ENCODE measurements around the gene SART3. TPM values are rescaled to one million over a fixed set of nuclear protein-coding genes. Genes with fewer than 3 reads are reported as not detected.
"Not testable (repeated sequence)": the region's sequence is repeated elsewhere in the genome, so short reads cannot be mapped to it uniquely, and the experiment has no call there.

SART3 gene
- total RNA-seq, 1 donor from 2014 or later, result 79.0 TPM

DNA sequence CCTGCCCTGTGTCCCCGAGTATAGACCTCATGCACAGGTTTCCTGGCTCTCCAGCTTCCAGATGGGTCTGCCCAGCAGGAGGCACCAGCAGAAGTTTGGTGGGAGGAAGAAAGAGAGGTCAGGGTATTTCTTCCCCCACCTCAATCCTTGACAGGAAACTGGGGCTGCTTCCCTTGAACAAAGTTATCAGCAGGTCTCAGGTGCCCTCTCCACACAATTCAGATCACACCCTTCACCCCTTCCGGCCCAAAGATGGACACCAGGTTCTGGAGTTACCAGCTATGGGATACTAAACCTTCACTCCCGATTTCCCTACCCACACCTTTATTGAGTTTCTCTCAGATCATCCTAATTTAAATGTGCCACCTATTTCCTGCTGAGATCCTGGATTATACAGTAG is 1.2 kb downstream of the SART3 start:
- peaks cover 43% of the 10 kb centered on the region for H3K4me1 Mint-ChIP-seq
- peaks cover 6% of the 10 kb centered on the region for H3K36me3 ChIP-seq
- H3K4me3 Mint-ChIP-seq, result peak overlapping the region; percentile 100
- H3K27ac Mint-ChIP-seq, result no peak overlapping the region
- H3K9me3 ChIP-seq (ENCODE audit: low read depth), result no peaks in the 10 kb centered on the region
- peak overlapping the region; percentile 84 for H3K4me2 ChIP-seq
- H2AFZ ChIP-seq (replicated peaks), result no peak overlapping the region
- H3K27me3 Mint-ChIP-seq (ENCODE audit: insufficient read depth, low read depth), result peaks cover 7% of the 10 kb centered on the region
- H3K4me1 ChIP-seq, result peaks cover 6% of the 10 kb centered on the region
- H4K20me1 ChIP-seq (ENCODE audit: low read depth), result peaks cover 53% of the 10 kb centered on the region
- peaks cover 84% of the 10 kb centered on the region for H3K79me2 ChIP-seq (ENCODE audit: low read depth)
- peak overlapping the region; percentile 91 for H3K9ac ChIP-seq
- no peaks in the 10 kb centered on the region for H3K27me3 ChIP-seq
- H3F3A ChIP-seq (ENCODE audit: low read depth), result peaks cover 15% of the 10 kb centered on the region
- H3K36me3 Mint-ChIP-seq, result peaks cover 4% of the 10 kb centered on the region
- H3K9me3 Mint-ChIP-seq, result no peaks in the 10 kb centered on the region
- H3K27ac ChIP-seq, result no peak overlapping the region
- DNase-seq (ENCODE audit: low spot score), result no peak
- peak overlapping the region; percentile 67 for H3K4me3 ChIP-seq
- TF ChIP-seq, protein P1, sequence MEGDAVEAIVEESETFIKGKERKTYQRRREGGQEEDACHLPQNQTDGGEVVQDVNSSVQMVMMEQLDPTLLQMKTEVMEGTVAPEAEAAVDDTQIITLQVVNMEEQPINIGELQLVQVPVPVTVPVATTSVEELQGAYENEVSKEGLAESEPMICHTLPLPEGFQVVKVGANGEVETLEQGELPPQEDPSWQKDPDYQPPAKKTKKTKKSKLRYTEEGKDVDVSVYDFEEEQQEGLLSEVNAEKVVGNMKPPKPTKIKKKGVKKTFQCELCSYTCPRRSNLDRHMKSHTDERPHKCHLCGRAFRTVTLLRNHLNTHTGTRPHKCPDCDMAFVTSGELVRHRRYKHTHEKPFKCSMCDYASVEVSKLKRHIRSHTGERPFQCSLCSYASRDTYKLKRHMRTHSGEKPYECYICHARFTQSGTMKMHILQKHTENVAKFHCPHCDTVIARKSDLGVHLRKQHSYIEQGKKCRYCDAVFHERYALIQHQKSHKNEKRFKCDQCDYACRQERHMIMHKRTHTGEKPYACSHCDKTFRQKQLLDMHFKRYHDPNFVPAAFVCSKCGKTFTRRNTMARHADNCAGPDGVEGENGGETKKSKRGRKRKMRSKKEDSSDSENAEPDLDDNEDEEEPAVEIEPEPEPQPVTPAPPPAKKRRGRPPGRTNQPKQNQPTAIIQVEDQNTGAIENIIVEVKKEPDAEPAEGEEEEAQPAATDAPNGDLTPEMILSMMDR (IDR thresholded peaks at IDR 0.05), result no peak
- TF ChIP-seq EZH2phosphoT487 (IDR thresholded peaks at IDR 0.05), result no peak
- TF ChIP-seq EZH2 (IDR thresholded peaks at IDR 0.05), result no peak

DNA sequence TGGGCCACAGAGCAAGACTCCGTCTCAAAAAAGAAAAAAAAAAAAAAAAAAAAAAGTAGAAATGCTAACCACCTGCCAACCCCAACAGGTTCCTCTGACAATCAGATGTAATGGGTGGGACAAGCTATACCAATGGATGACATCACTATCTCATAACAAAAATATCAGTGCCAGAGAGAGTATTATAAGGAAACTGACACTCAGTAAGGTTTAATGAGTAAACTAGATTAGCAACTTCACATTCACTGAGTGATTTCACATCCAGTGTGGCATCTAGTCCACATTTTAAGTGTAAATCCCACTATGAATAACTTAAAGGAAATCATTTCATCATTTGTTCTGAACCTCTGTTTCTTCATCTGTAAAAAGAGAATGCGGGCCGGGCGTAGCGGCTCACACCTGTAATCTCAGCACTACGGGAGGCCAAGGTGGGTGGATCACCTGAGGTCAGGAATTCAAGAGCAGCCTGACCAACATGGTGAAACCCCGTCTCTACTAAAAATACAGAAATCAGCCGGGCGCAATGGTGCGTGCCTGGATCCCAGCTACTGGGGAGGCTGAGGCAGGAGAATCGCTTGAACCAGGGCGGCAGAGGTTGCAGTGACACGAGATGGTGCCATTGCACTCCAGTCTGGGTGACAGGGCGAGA is 1.8 kb downstream of the SART3 start:
- Histone ChIP-seq H3K4me3 (no peak overlapping the region), H3K79me2 (ENCODE audit: low read depth) (peaks cover 86% of the 10 kb centered on the region), H3K36me3 (peaks cover 1% of the 10 kb centered on the region), H2AFZ (replicated peaks) (no peak overlapping the region), H3K27ac (no peak overlapping the region), H4K20me1 (ENCODE audit: low read depth) (peaks cover 59% of the 10 kb centered on the region), H3K27me3 (no peaks in the 10 kb centered on the region), H3K9ac (no peak overlapping the region), H3K4me1 (peaks cover 7% of the 10 kb centered on the region), H3K4me2 (peak overlapping the region; percentile 29), H3K9me3 (ENCODE audit: low read depth) (no peaks in the 10 kb centered on the region), H3F3A (ENCODE audit: low read depth) (peaks cover 18% of the 10 kb centered on the region)
- H3K36me3 Mint-ChIP-seq, result peaks cover 4% of the 10 kb centered on the region
- peaks cover 43% of the 10 kb centered on the region for H3K4me1 Mint-ChIP-seq
- TF ChIP-seq, protein P1 (IDR thresholded peaks at IDR 0.05), result no peak
- TF ChIP-seq EZH2 (IDR thresholded peaks at IDR 0.05) (no peak), EZH2phosphoT487 (IDR thresholded peaks at IDR 0.05) (no peak)
- peak overlapping the region; percentile 79 for H3K4me3 Mint-ChIP-seq
- no peaks in the 10 kb centered on the region for H3K9me3 Mint-ChIP-seq
- H3K27me3 Mint-ChIP-seq (ENCODE audit: insufficient read depth, low read depth), result peaks cover 7% of the 10 kb centered on the region
- no peak overlapping the region for H3K27ac Mint-ChIP-seq
- no peak for DNase-seq (ENCODE audit: low spot score)

DNA sequence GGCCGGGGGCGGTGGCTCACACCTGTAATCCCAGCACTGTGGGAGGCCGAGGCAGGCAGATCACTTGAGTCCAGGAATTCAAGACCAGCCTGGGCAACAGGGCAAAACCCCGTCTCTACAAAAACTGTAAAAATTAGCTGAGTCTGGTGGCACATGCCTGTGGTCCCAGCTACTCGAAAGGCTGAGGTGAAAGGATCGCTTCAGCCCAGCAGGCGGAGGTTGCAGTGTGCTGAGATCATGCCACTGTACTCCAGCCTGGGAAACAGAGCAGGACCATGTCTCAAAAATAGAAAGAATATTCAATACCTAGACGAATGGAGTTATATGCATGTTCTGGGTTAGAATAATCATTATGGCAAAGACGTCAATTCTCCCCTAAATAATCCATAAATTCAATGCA is 5.6 kb downstream of the SART3 start:
- H3K27ac ChIP-seq; H3K9me3 Mint-ChIP-seq; H3K36me3 ChIP-seq; H2AFZ ChIP-seq (replicated peaks); H3K27ac Mint-ChIP-seq; DNase-seq (ENCODE audit: low spot score); H3K36me3 Mint-ChIP-seq; H3K27me3 ChIP-seq; H3K9ac ChIP-seq; H3K9me3 ChIP-seq (ENCODE audit: low read depth); H3K27me3 Mint-ChIP-seq (ENCODE audit: insufficient read depth, low read depth); H3K4me3 Mint-ChIP-seq; H3K4me2 ChIP-seq; H3K4me3 ChIP-seq: not testable (repeated sequence)
- H3K4me1 Mint-ChIP-seq, result peaks cover 33% of the 10 kb centered on the region
- H3F3A ChIP-seq (ENCODE audit: low read depth), result peaks cover 11% of the 10 kb centered on the region
- H4K20me1 ChIP-seq (ENCODE audit: low read depth), result peaks cover 84% of the 10 kb centered on the region
- H3K4me1 ChIP-seq, result peaks cover 12% of the 10 kb centered on the region
- H3K79me2 ChIP-seq (ENCODE audit: low read depth), result peaks cover 100% of the 10 kb centered on the region

DNA sequence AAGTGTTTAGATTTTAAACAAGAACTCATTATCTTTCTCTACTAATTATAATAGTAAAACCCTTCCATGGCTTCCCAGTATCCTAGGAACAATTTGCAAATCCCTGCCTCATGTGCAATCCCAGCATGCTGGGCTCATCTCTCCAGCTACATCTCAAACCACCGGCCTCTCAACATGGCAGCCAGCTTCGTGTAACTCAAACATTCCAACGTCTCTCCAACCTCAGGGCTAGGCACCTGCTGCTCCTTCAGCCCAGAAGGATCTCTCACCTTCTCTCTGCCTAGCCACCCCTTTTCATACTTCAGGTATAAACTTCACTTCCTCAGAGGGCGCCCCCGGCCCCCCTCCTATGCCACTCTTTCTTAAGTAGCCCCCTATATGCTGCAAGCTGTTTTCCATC is 7.2 kb downstream of the SART3 start:
- no peaks in the 10 kb centered on the region for H3K9me3 Mint-ChIP-seq
- no peak overlapping the region for H3K4me3 ChIP-seq
- H3K9ac ChIP-seq, result no peak overlapping the region
- no peaks in the 10 kb centered on the region for H3K9me3 ChIP-seq (ENCODE audit: low read depth)
- H3K4me2 ChIP-seq, result peak overlapping the region; percentile 14
- H3K27ac ChIP-seq, result no peak overlapping the region
- peaks cover 20% of the 10 kb centered on the region for H3K4me1 Mint-ChIP-seq
- H3K27me3 ChIP-seq, result no peaks in the 10 kb centered on the region
- H3F3A ChIP-seq (ENCODE audit: low read depth), result peaks cover 11% of the 10 kb centered on the region
- TF ChIP-seq EZH2 (IDR thresholded peaks at IDR 0.05) (no peak), EZH2phosphoT487 (IDR thresholded peaks at IDR 0.05) (no peak)
- TF ChIP-seq, protein P1 (IDR thresholded peaks at IDR 0.05), result no peak
- peaks cover 100% of the 10 kb centered on the region for H3K79me2 ChIP-seq (ENCODE audit: low read depth)
- H3K27ac Mint-ChIP-seq, result no peak overlapping the region
- H3K36me3 ChIP-seq, result no peaks in the 10 kb centered on the region
- H4K20me1 ChIP-seq (ENCODE audit: low read depth), result peaks cover 83% of the 10 kb centered on the region
- H3K36me3 Mint-ChIP-seq, result peaks cover 2% of the 10 kb centered on the region
- no peaks in the 10 kb centered on the region for H3K27me3 Mint-ChIP-seq (ENCODE audit: insufficient read depth, low read depth)
- H3K4me1 ChIP-seq, result peaks cover 7% of the 10 kb centered on the region
- H2AFZ ChIP-seq (replicated peaks), result no peak overlapping the region
- H3K4me3 Mint-ChIP-seq, result no peak overlapping the region
- no peak for DNase-seq (ENCODE audit: low spot score)

Data from neural progenitor cell (in vitro differentiated cells).